AG04450 (cell line): Measurements from ENCODE around the gene SLC27A5. TPM values are rescaled to one million over a fixed set of nuclear protein-coding genes. Genes with fewer than 3 reads are reported as not detected.
"Not testable (repeated sequence)": the region's sequence is repeated elsewhere in the genome, so short reads cannot be mapped to it uniquely, and the experiment has no call there.

Experiments
- CTCF ChIA-PET: fragments of 300-600, 350-600 bp; formaldehyde crosslinking; extraction: SDS; loops from one replicate; lab custom pipeline; 2022; ENCODE audit warnings: antibody characterized with exemption, inconsistent platforms; lab: Charles Lee
- POLR2A ChIA-PET: fragments of 350-600 bp; formaldehyde crosslinking; extraction: SDS; loops from one replicate; lab custom pipeline; 2021; ENCODE audit warnings: antibody characterized with exemption, inconsistent platforms; lab: Yijun Ruan, JAX
- DNase-seq: peaks from one replicate; pipeline ENCODE4 v3.0.0-alpha.2; 2011; ENCODE audit warnings: low read depth, low spot score
- H3K27ac ChIP-seq: one replicate; pipeline ENCODE4 v1.5.1; 2012; ENCODE audit warnings: low read depth, low read length, control low read depth
- H3K27me3 ChIP-seq: one replicate; pipeline ENCODE4 v1.6.0; 2012; ENCODE audit warnings: low read length; ENCODE audit not compliant: control insufficient read depth, insufficient read depth
- H3K4me3 ChIP-seq: 2 replicates; pipeline ENCODE4 v1.5.1; 2011; ENCODE audit warnings: mild to moderate bottlenecking, low read depth, low read length, control low read depth
- H3K9me3 ChIP-seq: 2 replicates; pipeline ENCODE4 v1.5.1; 2012; ENCODE audit warnings: low read length; ENCODE audit not compliant: control insufficient read depth, insufficient read depth
- CTCF ChIP-seq: IDR thresholded peaks from 2 replicates; pipeline ENCODE4 v1.5.1; 2011; ENCODE audit warnings: low read depth, low read length, control low read depth, inconsistent platforms
- polyA plus RNA-seq: library from polyadenylated mRNA; depleted of rRNA; stranded (reverse); fragments of >200 nt; gene quantifications from 2 replicates; pipeline ENCODE4 v1.2.3, GENCODE V29; 2011

SLC27A5 gene
- polyA plus RNA-seq, 1 experiment, result 7.4 TPM

GRCh38 chr19:58513213-58513693, 1.5 kb upstream of the SLC27A5 start:
- Histone ChIP-seq H3K27me3 (no peaks in the 10 kb centered on the region), H3K27ac (no peak overlapping the region), H3K9me3 (peaks cover 5% of the 10 kb centered on the region), H3K4me3 (no peak overlapping the region)
- CTCF ChIA-PET, result interaction anchor here (1.2 kb wide), 1 partner anchor 68 kb away, joined by 8 read pairs; no protein-coding TSS in a partner anchor
- no peak for TF ChIP-seq CTCF
- no peak for DNase-seq
- POLR2A ChIA-PET, result interaction anchor here (1.0 kb wide), 1 partner anchor 30 kb away, joined by 3 read pairs; the partner anchor contains the start of gene TRIM28

GRCh38 chr19:58510084-58510862, 1.5 kb downstream of the SLC27A5 start:
- TF ChIP-seq CTCF, result no peak
- CTCF ChIA-PET, result interaction anchor here (0.8 to 2.4 kb wide), 2 partner anchors 8 to 10 kb away, joined by 3 to 16 read pairs; partner anchors contain the start of gene ZBTB45
- DNase-seq, result no peak
- Histone ChIP-seq H3K9me3 (peaks cover 9% of the 10 kb centered on the region), H3K27me3 (no peaks in the 10 kb centered on the region), H3K27ac (no peak overlapping the region), H3K4me3 (no peak overlapping the region)
- POLR2A ChIA-PET, result no interaction called here

- no peak for TF ChIP-seq CTCF
- CTCF ChIA-PET, result interaction anchor here (2.4 kb wide), 1 partner anchor 9 kb away, joined by 16 read pairs; the partner anchor contains the start of gene ZBTB45
- POLR2A ChIA-PET, result no interaction called here
- H3K9me3 ChIP-seq, result peaks cover 9% of the 10 kb centered on the region
- no peaks in the 10 kb centered on the region for H3K27me3 ChIP-seq
- no peak for DNase-seq
- no peak overlapping the region for H3K27ac ChIP-seq
- no peak overlapping the region for H3K4me3 ChIP-seq
Measured at GRCh38 chr19:58509731-58510083, 2.1 kb downstream of the SLC27A5 start.

- POLR2A ChIA-PET, H3K4me3 ChIP-seq, H3K27me3 ChIP-seq, H3K9me3 ChIP-seq, H3K27ac ChIP-seq, DNase-seq: not testable (repeated sequence)
- CTCF ChIA-PET, result interaction anchor here (0.7 to 2.4 kb wide), 2 partner anchors 11 to 90 kb away, joined by 3 to 16 read pairs; partner anchors contain the start of gene ZBTB45
Measured at GRCh38 chr19:58507602-58508223, 4.1 kb downstream of the SLC27A5 start.

- CTCF ChIA-PET, result interaction anchor here (0.5 to 2.0 kb wide), 4 partner anchors 14 to 25 kb away, joined by 3 to 14 read pairs (median 6); partner anchors contain the start of gene ZBTB45
Measured at GRCh38 chr19:58500242-58500641, 11.6 kb downstream of the SLC27A5 start.

More at GRCh38 chr19:58500242-58500641, 11.6 kb downstream of the SLC27A5 start:
- H3K4me3 ChIP-seq, result peak overlapping the region; percentile 70
- TF ChIP-seq CTCF, result no peak
- no peak for DNase-seq
- no peaks in the 10 kb centered on the region for H3K27me3 ChIP-seq
- H3K9me3 ChIP-seq, result peaks cover 9% of the 10 kb centered on the region
- H3K27ac ChIP-seq, result no peak overlapping the region
- POLR2A ChIA-PET, result interaction anchor here (1.5 kb wide), 2 partner anchors 19 to 25 kb away, joined by 5 to 6 read pairs; partner anchors contain the start of gene ZBTB45
